ENCODE data around the gene EMP3. TPM values are rescaled to one million over a fixed set of nuclear protein-coding genes. Genes with fewer than 3 reads are reported as not detected.

EMP3 gene
- total RNA-seq, 1 donor from 2014 or later = 1.2 TPM

- Histone ChIP-seq H3K9ac (no peak overlapping the region), H3K36me3 (no peaks in the 10 kb centered on the region), H3K4me1 (no peaks in the 10 kb centered on the region), H4K20me1 (ENCODE audit: low read depth) (no peaks in the 10 kb centered on the region), H3K9me3 (ENCODE audit: low read depth) (no peaks in the 10 kb centered on the region), H3K4me2 (no peak overlapping the region), H2AFZ (replicated peaks) (no peak overlapping the region), H3K4me3 (no peak overlapping the region), H3F3A (ENCODE audit: low read depth) (peaks cover 20% of the 10 kb centered on the region), H3K27me3 (no peaks in the 10 kb centered on the region), H3K27ac (no peak overlapping the region), H3K79me2 (ENCODE audit: low read depth) (no peaks in the 10 kb centered on the region)
- no peaks in the 10 kb centered on the region for H3K9me3 Mint-ChIP-seq
- H3K4me1 Mint-ChIP-seq = peaks cover 39% of the 10 kb centered on the region
- H3K27ac Mint-ChIP-seq = no peak overlapping the region
- no peaks in the 10 kb centered on the region for H3K36me3 Mint-ChIP-seq
- H3K4me3 Mint-ChIP-seq = no peak overlapping the region
- TF ChIP-seq, protein P1, sequence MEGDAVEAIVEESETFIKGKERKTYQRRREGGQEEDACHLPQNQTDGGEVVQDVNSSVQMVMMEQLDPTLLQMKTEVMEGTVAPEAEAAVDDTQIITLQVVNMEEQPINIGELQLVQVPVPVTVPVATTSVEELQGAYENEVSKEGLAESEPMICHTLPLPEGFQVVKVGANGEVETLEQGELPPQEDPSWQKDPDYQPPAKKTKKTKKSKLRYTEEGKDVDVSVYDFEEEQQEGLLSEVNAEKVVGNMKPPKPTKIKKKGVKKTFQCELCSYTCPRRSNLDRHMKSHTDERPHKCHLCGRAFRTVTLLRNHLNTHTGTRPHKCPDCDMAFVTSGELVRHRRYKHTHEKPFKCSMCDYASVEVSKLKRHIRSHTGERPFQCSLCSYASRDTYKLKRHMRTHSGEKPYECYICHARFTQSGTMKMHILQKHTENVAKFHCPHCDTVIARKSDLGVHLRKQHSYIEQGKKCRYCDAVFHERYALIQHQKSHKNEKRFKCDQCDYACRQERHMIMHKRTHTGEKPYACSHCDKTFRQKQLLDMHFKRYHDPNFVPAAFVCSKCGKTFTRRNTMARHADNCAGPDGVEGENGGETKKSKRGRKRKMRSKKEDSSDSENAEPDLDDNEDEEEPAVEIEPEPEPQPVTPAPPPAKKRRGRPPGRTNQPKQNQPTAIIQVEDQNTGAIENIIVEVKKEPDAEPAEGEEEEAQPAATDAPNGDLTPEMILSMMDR (IDR thresholded peaks at IDR 0.05) = no peak
- H3K27me3 Mint-ChIP-seq (ENCODE audit: insufficient read depth, low read depth) = peaks cover 10% of the 10 kb centered on the region
- no peak for DNase-seq (ENCODE audit: low spot score)
These were observed 6.9 kb upstream of the EMP3 start for GRCh38 chr19:48318286-48318987.

DNA sequence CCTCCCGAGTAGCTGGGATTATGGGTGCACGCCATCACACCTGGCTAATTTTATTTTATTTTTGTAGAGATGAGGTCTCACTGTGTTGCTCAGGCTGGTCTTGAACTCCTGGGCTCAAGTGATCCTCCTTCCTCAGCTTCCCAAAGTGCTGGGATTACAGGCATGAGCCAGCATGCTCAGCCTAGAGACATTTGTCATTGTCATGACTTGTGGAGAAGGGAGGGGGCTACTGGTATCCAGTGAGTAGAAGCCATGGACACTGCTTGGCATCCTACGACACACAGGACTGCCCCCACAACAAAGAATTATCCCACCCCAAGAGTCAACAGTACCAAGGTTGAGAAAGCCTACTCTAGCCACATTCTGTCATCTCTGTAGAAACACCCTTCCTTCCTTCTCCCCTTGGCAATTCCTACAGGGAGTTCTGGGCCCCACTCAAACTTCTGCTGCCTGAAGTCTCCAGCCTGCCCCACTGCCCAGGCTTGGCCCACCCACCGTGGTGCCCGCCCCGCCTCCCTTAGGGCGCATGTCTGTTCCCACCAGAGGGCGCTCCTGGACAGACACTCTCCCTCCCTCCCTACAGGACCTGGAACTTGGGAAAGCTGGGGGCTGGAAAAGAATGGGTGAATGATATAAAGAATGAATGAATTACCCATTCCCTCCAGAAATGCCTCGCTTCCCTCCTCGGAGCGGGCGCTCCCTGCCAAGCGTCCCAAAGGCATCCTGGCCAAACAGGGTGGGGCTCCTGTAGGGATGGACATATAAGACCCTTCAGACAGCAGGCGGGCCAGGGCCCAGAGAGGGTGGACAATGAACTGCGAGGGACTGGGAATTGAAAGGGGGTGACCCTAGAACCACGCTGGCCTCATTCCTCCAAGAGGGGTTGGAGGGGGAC, 5.5 kb upstream of the EMP3 start:
- Histone ChIP-seq H3K4me1 (no peaks in the 10 kb centered on the region), H3K9me3 (ENCODE audit: low read depth) (no peaks in the 10 kb centered on the region), H4K20me1 (ENCODE audit: low read depth) (no peaks in the 10 kb centered on the region), H3K27me3 (no peaks in the 10 kb centered on the region), H3K4me2 (no peak overlapping the region), H2AFZ (replicated peaks) (no peak overlapping the region), H3F3A (ENCODE audit: low read depth) (peaks cover 20% of the 10 kb centered on the region), H3K36me3 (no peaks in the 10 kb centered on the region), H3K79me2 (ENCODE audit: low read depth) (no peaks in the 10 kb centered on the region), H3K27ac (no peak overlapping the region), H3K9ac (no peak overlapping the region), H3K4me3 (no peak overlapping the region)
- Mint-ChIP-seq H3K4me3 (peak overlapping the region; percentile 91), H3K9me3 (no peaks in the 10 kb centered on the region), H3K27ac (no peak overlapping the region), H3K27me3 (ENCODE audit: insufficient read depth, low read depth) (peaks cover 10% of the 10 kb centered on the region), H3K36me3 (no peaks in the 10 kb centered on the region), H3K4me1 (peaks cover 45% of the 10 kb centered on the region)
- TF ChIP-seq EZH2 (IDR thresholded peaks at IDR 0.05) (no peak), EZH2phosphoT487 (IDR thresholded peaks at IDR 0.05) (no peak)
- TF ChIP-seq, protein P1 (IDR thresholded peaks at IDR 0.05) = peak; percentile 87
- DNase-seq (ENCODE audit: low spot score) = peak; percentile 92

DNA sequence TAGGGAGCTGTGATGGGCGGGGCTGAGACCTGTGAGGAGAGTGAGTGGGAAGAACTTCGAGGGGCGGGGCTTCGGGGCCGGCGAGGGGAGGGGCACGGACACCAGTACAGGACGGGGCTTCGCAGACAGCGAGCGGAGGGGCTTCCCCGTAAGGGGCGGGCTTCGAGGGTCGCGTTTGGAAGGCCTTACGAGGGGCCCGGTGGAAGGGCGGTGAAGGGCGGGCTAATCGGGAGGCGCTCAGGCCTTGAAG, 4.1 kb upstream of the EMP3 start:
- peaks cover 57% of the 10 kb centered on the region for H3K4me1 Mint-ChIP-seq
- H3K9me3 Mint-ChIP-seq = no peaks in the 10 kb centered on the region
- TF ChIP-seq EZH2phosphoT487 (IDR thresholded peaks at IDR 0.05) (no peak), EZH2 (IDR thresholded peaks at IDR 0.05) (no peak)
- TF ChIP-seq, protein P1 (IDR thresholded peaks at IDR 0.05) = no peak
- Histone ChIP-seq H3K36me3 (no peaks in the 10 kb centered on the region), H3K4me3 (peak overlapping the region; percentile 42), H3K4me2 (peak overlapping the region; percentile 68), H3K79me2 (ENCODE audit: low read depth) (no peaks in the 10 kb centered on the region), H3K4me1 (no peaks in the 10 kb centered on the region), H3K27ac (no peak overlapping the region), H2AFZ (replicated peaks) (peak overlapping the region; percentile 6), H3K27me3 (peaks cover 8% of the 10 kb centered on the region), H3K9ac (no peak overlapping the region), H3F3A (ENCODE audit: low read depth) (peaks cover 20% of the 10 kb centered on the region), H4K20me1 (ENCODE audit: low read depth) (no peaks in the 10 kb centered on the region), H3K9me3 (ENCODE audit: low read depth) (no peaks in the 10 kb centered on the region)
- peaks cover 6% of the 10 kb centered on the region for H3K27me3 Mint-ChIP-seq (ENCODE audit: insufficient read depth, low read depth)
- H3K36me3 Mint-ChIP-seq = no peaks in the 10 kb centered on the region
- peak; percentile 99 for DNase-seq (ENCODE audit: low spot score)
- H3K4me3 Mint-ChIP-seq = peak overlapping the region; percentile 91
- peak overlapping the region; percentile 98 for H3K27ac Mint-ChIP-seq
